ENCODE measurements around the gene PFKFB2. TPM values are rescaled to one million over a fixed set of nuclear protein-coding genes. Genes with fewer than 3 reads are reported as not detected.

The PFKFB2 gene
- total RNA-seq, 1 donor from 2014 or later = 13.3 TPM

DNA sequence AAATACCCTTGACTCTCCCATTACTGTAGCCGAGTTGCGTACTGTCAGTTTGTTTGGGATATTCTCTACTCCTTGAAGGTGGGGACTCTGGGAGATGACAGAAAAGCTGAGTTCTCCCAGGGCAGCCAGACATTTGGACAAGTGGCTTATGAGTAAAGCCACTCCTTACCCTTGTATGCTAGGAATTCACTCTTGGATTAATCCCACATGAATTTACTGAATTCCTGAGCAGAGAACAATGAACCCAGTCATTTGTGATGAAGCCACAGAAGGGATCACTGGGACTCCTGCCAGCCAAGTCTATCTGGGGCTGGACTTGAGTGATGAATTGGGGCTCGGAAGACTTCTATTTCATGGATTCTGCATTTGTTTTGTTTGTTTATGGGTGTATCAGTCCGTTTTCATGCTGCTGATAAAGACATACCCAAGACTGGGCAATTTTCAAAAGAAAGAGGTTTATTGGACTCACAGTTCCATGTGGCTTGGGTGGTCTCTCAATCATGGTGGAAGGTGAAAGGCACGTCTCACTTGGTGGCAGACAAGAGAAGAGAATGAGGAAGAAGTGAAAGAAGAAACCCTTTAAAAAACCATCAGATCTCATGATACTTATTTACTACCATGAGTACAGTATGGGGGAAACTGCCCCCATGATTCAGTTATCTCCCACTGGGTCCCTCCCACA is 45.6 kb upstream of the PFKFB2 start:
- peaks cover 16% of the 10 kb centered on the region for H3K4me1 Mint-ChIP-seq (ENCODE audit: low read depth)
- H3K27me3 Mint-ChIP-seq (ENCODE audit: low read depth) = peaks cover 5% of the 10 kb centered on the region
- no peaks in the 10 kb centered on the region for H3K36me3 Mint-ChIP-seq (ENCODE audit: low read depth)
- no peak overlapping the region for H3K4me3 Mint-ChIP-seq (ENCODE audit: unreplicated experiment)
- no peak for DNase-seq (ENCODE audit: low spot score)
- peaks cover 5% of the 10 kb centered on the region for H3K9me3 Mint-ChIP-seq (ENCODE audit: low read depth)
- peak overlapping the region; percentile 84 for H3K27ac Mint-ChIP-seq (ENCODE audit: unreplicated experiment)
- TF ChIP-seq, protein P1, sequence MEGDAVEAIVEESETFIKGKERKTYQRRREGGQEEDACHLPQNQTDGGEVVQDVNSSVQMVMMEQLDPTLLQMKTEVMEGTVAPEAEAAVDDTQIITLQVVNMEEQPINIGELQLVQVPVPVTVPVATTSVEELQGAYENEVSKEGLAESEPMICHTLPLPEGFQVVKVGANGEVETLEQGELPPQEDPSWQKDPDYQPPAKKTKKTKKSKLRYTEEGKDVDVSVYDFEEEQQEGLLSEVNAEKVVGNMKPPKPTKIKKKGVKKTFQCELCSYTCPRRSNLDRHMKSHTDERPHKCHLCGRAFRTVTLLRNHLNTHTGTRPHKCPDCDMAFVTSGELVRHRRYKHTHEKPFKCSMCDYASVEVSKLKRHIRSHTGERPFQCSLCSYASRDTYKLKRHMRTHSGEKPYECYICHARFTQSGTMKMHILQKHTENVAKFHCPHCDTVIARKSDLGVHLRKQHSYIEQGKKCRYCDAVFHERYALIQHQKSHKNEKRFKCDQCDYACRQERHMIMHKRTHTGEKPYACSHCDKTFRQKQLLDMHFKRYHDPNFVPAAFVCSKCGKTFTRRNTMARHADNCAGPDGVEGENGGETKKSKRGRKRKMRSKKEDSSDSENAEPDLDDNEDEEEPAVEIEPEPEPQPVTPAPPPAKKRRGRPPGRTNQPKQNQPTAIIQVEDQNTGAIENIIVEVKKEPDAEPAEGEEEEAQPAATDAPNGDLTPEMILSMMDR (IDR thresholded peaks at IDR 0.05) = no peak

DNA sequence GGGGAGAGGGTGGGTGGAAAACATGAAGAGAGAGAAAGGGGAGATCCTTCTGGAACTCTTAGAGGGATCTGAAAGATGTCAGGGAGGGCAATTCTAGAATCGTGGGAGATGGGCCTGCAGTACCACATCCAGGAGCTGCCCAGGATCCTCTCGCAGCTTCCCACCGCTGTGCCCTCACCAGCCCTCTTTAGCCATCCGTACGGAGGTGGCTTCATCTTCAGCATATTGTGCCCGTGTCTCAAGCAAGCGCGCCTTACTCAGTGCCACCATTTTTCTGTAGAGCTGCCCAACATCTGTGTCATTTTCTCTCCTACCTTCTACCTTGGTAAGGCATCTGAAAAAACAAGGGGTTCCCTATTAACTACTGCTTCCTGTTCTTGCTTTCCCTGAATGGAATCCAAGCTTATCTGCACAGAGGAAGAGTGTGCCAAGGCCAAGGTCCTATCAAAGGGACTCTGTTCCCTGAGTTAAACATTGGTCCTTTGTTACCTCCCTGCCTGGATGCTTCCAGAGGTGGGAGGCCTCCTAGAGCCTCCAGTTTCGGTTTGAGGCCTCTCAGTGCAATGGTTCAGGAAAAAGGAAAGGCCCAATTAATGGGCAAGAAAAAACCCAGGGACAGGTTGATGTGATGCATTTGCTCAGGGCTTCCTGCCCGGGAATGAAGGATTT is 43.8 kb upstream of the PFKFB2 start:
- Mint-ChIP-seq H3K4me1 (ENCODE audit: low read depth) (peaks cover 16% of the 10 kb centered on the region), H3K4me3 (ENCODE audit: unreplicated experiment) (no peak overlapping the region), H3K27ac (ENCODE audit: unreplicated experiment) (no peak overlapping the region), H3K27me3 (ENCODE audit: low read depth) (peaks cover 20% of the 10 kb centered on the region), H3K36me3 (ENCODE audit: low read depth) (peaks cover 2% of the 10 kb centered on the region), H3K9me3 (ENCODE audit: low read depth) (peaks cover 5% of the 10 kb centered on the region)
- no peak for DNase-seq (ENCODE audit: low spot score)
- TF ChIP-seq, protein P1 (IDR thresholded peaks at IDR 0.05) = no peak

DNA sequence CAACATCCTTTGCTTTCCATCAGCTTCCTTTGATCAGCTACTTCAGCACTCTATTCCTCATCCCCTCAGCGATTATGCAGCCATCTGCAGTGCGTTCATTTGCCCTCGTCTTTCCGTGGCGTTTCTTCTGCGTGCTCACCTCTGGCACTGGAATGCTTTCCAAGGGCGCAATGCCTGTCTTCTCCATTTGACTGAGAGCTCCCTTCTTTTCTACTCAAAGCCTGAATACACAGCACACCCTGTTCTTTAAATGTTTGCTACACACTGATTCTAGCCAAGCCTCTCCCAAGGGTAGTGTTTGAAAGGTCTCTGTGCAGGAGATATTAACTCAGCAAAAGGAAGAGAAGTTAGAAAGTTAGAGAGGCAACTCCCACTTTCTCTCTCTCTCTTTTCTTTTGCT is 43.1 kb upstream of the PFKFB2 start:
- Mint-ChIP-seq H3K4me1 (ENCODE audit: low read depth) (peaks cover 14% of the 10 kb centered on the region), H3K36me3 (ENCODE audit: low read depth) (peaks cover 2% of the 10 kb centered on the region), H3K27me3 (ENCODE audit: low read depth) (peaks cover 22% of the 10 kb centered on the region), H3K27ac (ENCODE audit: unreplicated experiment) (no peak overlapping the region), H3K9me3 (ENCODE audit: low read depth) (peaks cover 5% of the 10 kb centered on the region), H3K4me3 (ENCODE audit: unreplicated experiment) (no peak overlapping the region)
- no peak for DNase-seq (ENCODE audit: low spot score)
- TF ChIP-seq, protein P1 (IDR thresholded peaks at IDR 0.05) = no peak

DNA sequence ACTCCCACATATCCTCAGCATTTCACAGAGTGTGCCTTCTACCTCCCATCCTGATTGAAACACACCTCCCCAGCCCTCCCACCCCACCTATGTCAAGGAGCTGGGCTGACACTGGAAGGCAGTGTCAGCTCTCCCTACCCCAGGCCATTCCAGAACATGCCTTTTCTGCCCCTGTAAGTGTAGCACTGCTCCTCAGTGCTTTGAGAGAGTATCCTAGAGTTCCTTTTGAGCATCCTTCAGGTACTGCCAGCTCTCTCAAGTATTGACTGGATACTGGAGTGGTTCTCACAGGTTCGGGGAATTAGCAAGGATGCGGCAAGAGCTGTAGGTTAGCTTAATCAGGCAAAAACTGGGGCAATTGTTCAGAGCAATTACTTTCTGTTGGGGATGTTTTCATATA is 42.3 kb upstream of the PFKFB2 start:
- Mint-ChIP-seq H3K4me1 (ENCODE audit: low read depth) (peaks cover 11% of the 10 kb centered on the region), H3K27ac (ENCODE audit: unreplicated experiment) (no peak overlapping the region), H3K4me3 (ENCODE audit: unreplicated experiment) (no peak overlapping the region), H3K36me3 (ENCODE audit: low read depth) (peaks cover 2% of the 10 kb centered on the region), H3K27me3 (ENCODE audit: low read depth) (peaks cover 19% of the 10 kb centered on the region), H3K9me3 (ENCODE audit: low read depth) (peaks cover 5% of the 10 kb centered on the region)
- no peak for DNase-seq (ENCODE audit: low spot score)
- TF ChIP-seq, protein P1 (IDR thresholded peaks at IDR 0.05) = no peak

DNA sequence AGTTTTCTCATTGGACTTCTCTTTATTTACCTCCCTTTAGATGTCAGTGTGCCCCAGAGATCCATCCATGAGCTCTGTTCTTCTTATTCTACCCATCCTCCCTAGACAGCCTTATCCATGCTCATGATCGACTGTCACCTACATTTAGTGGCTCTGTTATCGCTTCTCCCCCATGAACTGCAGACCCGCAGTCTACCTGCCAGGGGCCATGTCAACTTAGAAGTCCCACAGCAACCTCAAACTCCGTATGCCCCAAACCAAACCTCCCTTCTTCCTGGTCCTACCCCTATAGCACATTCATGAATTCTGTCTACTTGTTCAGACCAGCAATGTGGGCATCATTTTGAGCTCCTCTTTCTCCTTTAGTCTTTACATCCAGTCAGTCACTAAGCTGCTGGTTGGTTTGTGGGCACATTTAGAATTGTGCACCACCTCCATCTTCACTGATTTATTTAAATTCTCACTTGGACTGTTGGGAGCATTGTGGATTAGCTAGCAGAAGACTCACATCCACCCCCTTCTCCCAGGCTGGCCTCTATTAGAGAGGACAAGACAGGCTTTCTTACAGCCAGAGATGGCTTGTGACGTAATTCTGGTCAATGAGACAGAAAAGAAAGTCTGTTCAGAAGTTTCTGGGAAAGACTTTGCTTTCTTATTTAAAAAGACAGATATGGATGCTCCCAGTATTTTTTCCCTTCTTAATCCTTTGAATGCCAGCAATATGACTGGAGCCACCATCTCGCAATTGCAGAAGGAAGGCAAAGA is 39.6 kb upstream of the PFKFB2 start:
- no peak overlapping the region for H3K27ac Mint-ChIP-seq (ENCODE audit: unreplicated experiment)
- H3K36me3 Mint-ChIP-seq (ENCODE audit: low read depth) = peaks cover 2% of the 10 kb centered on the region
- no peaks in the 10 kb centered on the region for H3K4me1 Mint-ChIP-seq (ENCODE audit: low read depth)
- TF ChIP-seq, protein P1 (IDR thresholded peaks at IDR 0.05) = no peak
- no peaks in the 10 kb centered on the region for H3K9me3 Mint-ChIP-seq (ENCODE audit: low read depth)
- no peak for DNase-seq (ENCODE audit: low spot score)
- H3K4me3 Mint-ChIP-seq (ENCODE audit: unreplicated experiment) = no peak overlapping the region
- H3K27me3 Mint-ChIP-seq (ENCODE audit: low read depth) = peaks cover 23% of the 10 kb centered on the region
